IMR-90 (cell line): Measurements from ENCODE around the gene SNRPD3. TPM values are rescaled to one million over a fixed set of nuclear protein-coding genes. Genes with fewer than 3 reads are reported as not detected.

Experiments
- ATAC-seq: fragments of 200-7000 bp; cut with Tn5 transposase; 2 replicates; pipeline ENCODE4 v1.9.1; 2020; ENCODE audit warnings: low read depth, mild to moderate bottlenecking, moderate library complexity
- BruUV-seq: library from RNA; stranded (reverse); fragments of 400-500 nt; replicated peaks from 2 replicates; lab custom pipeline; 2021; lab: Mats Ljungman, UMichigan
- CTCF ChIA-PET: fragments of 300-600 bp; formaldehyde crosslinking; extraction: SDS; loops from one replicate; lab custom pipeline; 2021; ENCODE audit warnings: antibody characterized with exemption; lab: Yijun Ruan, JAX
- POLR2A ChIA-PET: fragments of 300-600 bp; sonication (Branson Sonifier 250); formaldehyde crosslinking; loops from one replicate; lab custom pipeline; 2022; ENCODE audit warnings: antibody characterized with exemption; ENCODE audit not compliant: unreplicated experiment; lab: Charles Lee
- DNase-seq: peaks from one replicate; pipeline ENCODE4 v3.0.0; 2013
- H2AFZ ChIP-seq: replicated peaks from 2 replicates; pipeline ENCODE3; 2013; ENCODE audit warnings: low read length, mild to moderate bottlenecking; ENCODE audit not compliant: poor library complexity
- H2AK5ac ChIP-seq: 2 replicates; pipeline ENCODE4 v1.6.1; 2013; ENCODE audit warnings: low read depth, low read length, inconsistent platforms
- H2AK9ac ChIP-seq: replicated peaks from 2 replicates; pipeline ENCODE3; 2013; ENCODE audit warnings: mild to moderate bottlenecking, low read depth, low read length, moderate library complexity; ENCODE audit not compliant: poor library complexity
- H2BK120ac ChIP-seq: 2 replicates; pipeline ENCODE4 v1.6.1; 2013; ENCODE audit warnings: low read depth, low read length, inconsistent platforms
- H2BK15ac ChIP-seq: 3 replicates; pipeline ENCODE4 v1.6.1; 2013; ENCODE audit warnings: low read depth, low read length, inconsistent platforms
- H2BK20ac ChIP-seq: 2 replicates; pipeline ENCODE4 v1.6.1; 2013; ENCODE audit warnings: low read depth, mild to moderate bottlenecking, inconsistent platforms, low read length, moderate library complexity
- H2BK5ac ChIP-seq: 2 replicates; pipeline ENCODE4 v1.6.1; 2013; ENCODE audit warnings: mild to moderate bottlenecking, low read depth, low read length, inconsistent platforms; ENCODE audit not compliant: poor library complexity, severe bottlenecking
- H3K14ac ChIP-seq: replicated peaks from 2 replicates; pipeline ENCODE4 v1.6.1; 2013; ENCODE audit warnings: low read depth, low read length, inconsistent platforms
- H3K18ac ChIP-seq: 2 replicates; pipeline ENCODE4 v1.6.1; 2013; ENCODE audit warnings: low read depth, low read length, control low read depth
- H3K23ac ChIP-seq: 2 replicates; pipeline ENCODE4 v1.6.1; 2013; ENCODE audit warnings: low read depth, low read length, inconsistent platforms
- H3K27ac ChIP-seq: 2 replicates; pipeline ENCODE4 v1.5.1; 2013; ENCODE audit warnings: mild to moderate bottlenecking, control low read depth, low read length; ENCODE audit not compliant: insufficient read depth
- H3K27me3 ChIP-seq: 2 replicates; pipeline ENCODE4 v1.6.1; 2013; ENCODE audit warnings: low read length; ENCODE audit not compliant: control insufficient read depth, insufficient read depth
- H3K36me3 ChIP-seq: 2 replicates; pipeline ENCODE4 v1.6.1; 2013; ENCODE audit warnings: low read length, mixed read lengths; ENCODE audit not compliant: control insufficient read depth, insufficient read depth
- H3K4ac ChIP-seq: 2 replicates; pipeline ENCODE4 v1.6.1; 2013; ENCODE audit warnings: low read depth, low read length, inconsistent platforms
- H3K4me1 ChIP-seq: 2 replicates; pipeline ENCODE4 v1.6.1; 2013; ENCODE audit warnings: low read length, mixed read lengths; ENCODE audit not compliant: control insufficient read depth, insufficient read depth
- H3K4me2 ChIP-seq: 2 replicates; pipeline ENCODE4 v1.6.1; 2013; ENCODE audit warnings: low read depth, mild to moderate bottlenecking, control low read depth, low read length, moderate library complexity
- H3K4me3 ChIP-seq: 2 replicates; pipeline ENCODE4 v1.5.1; 2013; ENCODE audit warnings: low read depth, mild to moderate bottlenecking, control low read depth, low read length, moderate library complexity; ENCODE audit not compliant: insufficient read depth
- H3K56ac ChIP-seq: 2 replicates; pipeline ENCODE4 v1.6.1; 2013; ENCODE audit warnings: low read length, inconsistent platforms; ENCODE audit not compliant: insufficient read depth; ENCODE audit errors: extremely low read depth
- H3K79me1 ChIP-seq, 2 experiments: 2 replicates each; pipeline ENCODE4 v1.6.1; 2013; ENCODE audit warnings: low read length in 2 of 2, inconsistent platforms in 1 of 2, low read depth in 1 of 2
- H3K9ac ChIP-seq: 2 replicates; pipeline ENCODE4 v1.6.1; 2013; ENCODE audit warnings: low read depth, low read length, control low read depth
- H3K9me1 ChIP-seq: 2 replicates; pipeline ENCODE4 v1.6.1; 2013; ENCODE audit warnings: low read length, inconsistent platforms; ENCODE audit not compliant: insufficient read depth
- H3K9me3 ChIP-seq: 2 replicates; pipeline ENCODE4 v1.6.1; 2013; ENCODE audit warnings: low read length; ENCODE audit not compliant: control insufficient read depth, insufficient read depth
- H4K20me1 ChIP-seq: 2 replicates; pipeline ENCODE4 v1.6.1; 2013; ENCODE audit warnings: low read length, inconsistent platforms; ENCODE audit not compliant: insufficient read depth
- H4K5ac ChIP-seq: 2 replicates; pipeline ENCODE4 v1.6.1; 2013; ENCODE audit warnings: mild to moderate bottlenecking, low read depth, low read length, control low read depth
- H4K8ac ChIP-seq, 2 experiments: 2 replicates each; pipeline ENCODE4 v1.6.1; 2013; ENCODE audit warnings: low read depth in 2 of 2, low read length in 2 of 2, control low read depth in 1 of 2, inconsistent platforms in 1 of 2
- H4K91ac ChIP-seq: 2 replicates; pipeline ENCODE4 v1.6.1; 2013; ENCODE audit warnings: low read depth, low read length, inconsistent platforms; ENCODE audit not compliant: insufficient read depth
- BHLHE40 ChIP-seq: fragments of 150-350 bp; IDR thresholded peaks from 2 replicates; pipeline ENCODE4 v1.6.1; 2016; ENCODE audit warnings: mild to moderate bottlenecking, low read depth, low read length
- CEBPB ChIP-seq: IDR thresholded peaks from 2 replicates; pipeline ENCODE4 v1.6.1; 2012; ENCODE audit warnings: low read depth, low read length, improper control_type of control experiment
- CHD1 ChIP-seq: IDR thresholded peaks from 2 replicates; pipeline ENCODE4 v1.6.1; 2012; ENCODE audit warnings: low read depth, low read length, improper control_type of control experiment
- CTCF ChIP-seq: conservative IDR thresholded peaks from 2 replicates; pipeline ENCODE4 v1.5.1; 2012; ENCODE audit warnings: mild to moderate bottlenecking, low read depth, low read length, improper control_type of control experiment
- ELK1 ChIP-seq: fragments of 150-350 bp; IDR thresholded peaks from 2 replicates; pipeline ENCODE4 v1.6.1; 2016; ENCODE audit warnings: low read depth, mild to moderate bottlenecking, low read length, moderate library complexity, borderline replicate concordance
- FOS ChIP-seq: fragments of 150-350 bp; IDR thresholded peaks from 2 replicates; pipeline ENCODE4 v1.6.1; 2016; ENCODE audit warnings: low read depth, low read length
- MAFK ChIP-seq: IDR thresholded peaks from 2 replicates; pipeline ENCODE4 v1.6.1; 2012; ENCODE audit warnings: low read depth, low read length, improper control_type of control experiment
- MAZ ChIP-seq: IDR thresholded peaks from 2 replicates; pipeline ENCODE4 v1.6.1; 2012; ENCODE audit warnings: low read depth, mild to moderate bottlenecking, low read length, improper control_type of control experiment, moderate library complexity, borderline replicate concordance
- MXI1 ChIP-seq: IDR thresholded peaks from 2 replicates; pipeline ENCODE4 v1.6.1; 2012; ENCODE audit warnings: low read depth, mild to moderate bottlenecking, low read length, moderate library complexity, borderline replicate concordance
- NFE2L2 ChIP-seq: fragments of 150-350 bp; IDR thresholded peaks from 2 replicates; pipeline ENCODE4 v1.6.1; 2016; ENCODE audit warnings: low read depth, mild to moderate bottlenecking, low read length
- POLR2A ChIP-seq: IDR thresholded peaks from 2 replicates; pipeline ENCODE4 v1.6.1; 2012; ENCODE audit warnings: mild to moderate bottlenecking, low read depth, low read length
- RAD21 ChIP-seq: IDR thresholded peaks from 2 replicates; pipeline ENCODE4 v1.6.1; 2012; ENCODE audit warnings: low read length, improper control_type of control experiment
- RCOR1 ChIP-seq: IDR thresholded peaks from 2 replicates; pipeline ENCODE4 v1.6.1; 2012; ENCODE audit warnings: mild to moderate bottlenecking, low read length, improper control_type of control experiment; ENCODE audit not compliant: insufficient replicate concordance
- RFX5 ChIP-seq: IDR thresholded peaks from 2 replicates; pipeline ENCODE4 v1.8.0; 2012; ENCODE audit warnings: low read depth, mild to moderate bottlenecking, low read length, moderate library complexity
- SMC3 ChIP-seq: fragments of 150-350 bp; IDR thresholded peaks from 2 replicates; pipeline ENCODE4 v1.6.1; 2016; ENCODE audit warnings: low read depth, mild to moderate bottlenecking, antibody characterized with exemption, low read length, moderate library complexity
- USF2 ChIP-seq: fragments of 150-350 bp; IDR thresholded peaks from 2 replicates; pipeline ENCODE4 v1.6.1; 2017; ENCODE audit warnings: mild to moderate bottlenecking, antibody characterized with exemption, low read length, low read depth
- WGBS, 2 experiments: methylation state at CpG; one replicate each; pipeline versions ENCODE4 v1.1.5 to v1.1.7; 2013; ENCODE audit warnings: missing lambda C conversion rate in 2 of 2; ENCODE audit not compliant: insufficient read length in 1 of 2; ENCODE audit errors: extremely low coverage in 2 of 2; 5-methylcytosine and 5-hydroxymethylcytosine counted together
- dilution Hi-C: fragments of 300-500 bp; cut with HindIII; formaldehyde crosslinking; loops from one replicate; pipeline ENCODE4 v1.14.3; 2018; ENCODE audit warnings: low sequenced_read_pairs; ENCODE audit not compliant: unreplicated experiment
- in situ Hi-C: fragments of 300-500 bp; cut with MboI; formaldehyde crosslinking; loops from 3 replicates; pipeline ENCODE4 v1.14.3; 2019; ENCODE audit warnings: low sequenced_read_pairs, inconsistent platforms, mixed read lengths
- intact Hi-C: fragments of 100-400 bp; cut with micrococcal nuclease; formaldehyde crosslinking; loops from 2 replicates; pipeline ENCODE4 v1.10.0; 2022
- polyA plus RNA-seq, 3 experiments: library from polyadenylated mRNA; depleted of rRNA; stranded (reverse); fragments of >200 nt; gene quantifications; 2 replicates each; pipeline ENCODE4 v1.2.3, GENCODE V29; 2012; ENCODE audit warnings: low replicate concordance in 1 of 3
- total RNA-seq: library from RNA; depleted of rRNA; stranded (reverse); fragments of >200 nt; gene quantifications from 2 replicates; pipeline ENCODE4 v1.2.3, GENCODE V29; 2012

SNRPD3 gene
- total and polyA plus RNA-seq, 2 of the 4 experiments (the other 2 are of a cell fraction): 158 to 283 TPM

GRCh38 chr22:24540470-24540869 is 15.3 kb upstream of the SNRPD3 start:
- H3K4me1 ChIP-seq: peaks cover 2% of the 10 kb centered on the region; the same call in 1 of the 2 replicates
- H4K5ac ChIP-seq: no peak overlapping the region
- ATAC-seq (no peak), DNase-seq (no peak)
- H4K8ac ChIP-seq: no peak overlapping the region
- no peak overlapping the region for H3K14ac ChIP-seq
- CTCF ChIA-PET: no interaction called here
- H3K9me1 ChIP-seq: peaks cover 6% of the 10 kb centered on the region; the same call in 1 of the 2 replicates
- no peak overlapping the region for H4K91ac ChIP-seq
- in situ Hi-C loops: no loop called here
- TF ChIP-seq MAZ (no peak), SMC3 (no peak), RCOR1 (no peak), USF2 (no peak), CTCF (no peak), FOS (no peak), CEBPB (no peak), CHD1 (no peak), MXI1 (no peak), POLR2A (no peak), BHLHE40 (no peak), MAFK (no peak), NFE2L2 (no peak), RAD21 (no peak), ELK1 (no peak), RFX5 (no peak)
- no peak overlapping the region for H3K23ac ChIP-seq
- no peak overlapping the region for H3K18ac ChIP-seq
- WGBS, 2 experiments: no CpG with 5 or more reads among the region's 2 CpGs
- no peak overlapping the region for H2AK5ac ChIP-seq
- H3K4me2 ChIP-seq: no peak overlapping the region
- H3K36me3 ChIP-seq: peaks cover 45% of the 10 kb centered on the region
- H4K20me1 ChIP-seq: peaks cover 9% of the 10 kb centered on the region; the same call in 1 of the 2 replicates
- intact Hi-C loops: no loop called here
- H3K27ac ChIP-seq: no peak overlapping the region
- H3K56ac ChIP-seq: no peak overlapping the region
- no peak overlapping the region for H2AK9ac ChIP-seq
- no peak overlapping the region for H3K9ac ChIP-seq
- H2AFZ ChIP-seq: no peak overlapping the region
- no peak overlapping the region for H2BK15ac ChIP-seq
- peaks cover 6 to 24% of the 10 kb centered on the region in 2 experiments; a peak in 3 of 4 replicates for H3K79me1 ChIP-seq
- no peak overlapping the region for H3K4me3 ChIP-seq
- no peak overlapping the region for H3K4ac ChIP-seq
- TSS peak; percentile 78 for BruUV-seq
- H2BK5ac ChIP-seq: no peak overlapping the region
- POLR2A ChIA-PET: no interaction called here
- H3K27me3 ChIP-seq: no peaks in the 10 kb centered on the region
- no peak overlapping the region for H2BK120ac ChIP-seq
- dilution Hi-C loops: no loop called here
- H3K9me3 ChIP-seq: no peaks in the 10 kb centered on the region
- no peak overlapping the region for H2BK20ac ChIP-seq
